Measurements from ENCODE around the gene NLRC5.

- TF ChIP-seq POLR2A (IDR thresholded peaks at IDR 0.05): no peak
- TF ChIP-seq CTCF (IDR thresholded peaks at IDR 0.05): no peak
- no peak for TF ChIP-seq EP300 (IDR thresholded peaks at IDR 0.05)
Observed at GRCh38 chr16:57125376-57125775, 136.0 kb downstream of the NLRC5 start.

Data from tibial nerve (tissue), 4 donors.